Gastrocnemius medialis (tissue), 4 donors: ENCODE data around the gene DOK3. TPM values are rescaled to one million over a fixed set of nuclear protein-coding genes. Genes with fewer than 3 reads are reported as not detected.
A peak's percentile ranks its signal among the peaks of the same experiment; 100 is the strongest.

Source experiments
- ATAC-seq, 2 donors: fragments of 150-250 bp; one replicate each; pipeline ENCODE4 v1.9.1; 2016
- DNase-seq, 2 donors: peaks; one replicate each; pipeline ENCODE4 v3.0.0-alpha.2; 2019
- H3K27ac ChIP-seq, 4 donors: fragments of 200-600 bp; sonication (generic); 1 replicate in 1 of 4; 2 replicates in 3 of 4; pipeline ENCODE4 v1.5.1; 2016 to 2018; ENCODE audit warnings: mild to moderate bottlenecking in 2 of 4, moderate library complexity in 1 of 4
- H3K27me3 ChIP-seq, 3 donors: fragments of 200-600 bp; sonication (generic) in 2 of 3; 1 replicate in 1 of 3; 2 replicates in 2 of 3; pipeline versions ENCODE4 v1.5.1 to v1.6.0; 2016 to 2019; ENCODE audit warnings: mild to moderate bottlenecking in 1 of 3, moderate library complexity in 1 of 3
- H3K36me3 ChIP-seq, 2 donors: fragments of 200-600 bp; sonication (generic) in 1 of 2; one replicate each; pipeline ENCODE4 v1.5.1; 2017 to 2018
- H3K4me1 ChIP-seq, 2 donors: fragments of 200-600 bp; sonication (generic) in 1 of 2; one replicate each; pipeline ENCODE4 v1.5.1; 2016 to 2017; ENCODE audit warnings: mild to moderate bottlenecking in 2 of 2
- H3K4me3 ChIP-seq, 4 donors: fragments of 200-600 bp; sonication (generic) in 3 of 4; 1 replicate in 1 of 4; 2 replicates in 3 of 4; pipeline ENCODE4 v1.5.1; 2016 to 2019; ENCODE audit warnings: mild to moderate bottlenecking in 2 of 4
- H3K9me3 ChIP-seq, 3 donors: fragments of 200-600 bp; sonication (generic) in 2 of 3; 1 replicate in 1 of 3; 2 replicates in 2 of 3; pipeline ENCODE4 v1.5.1; 2016 to 2019
- CTCF ChIP-seq, 5 experiments: fragments of 450-650 bp in 3 of 5; fragments of 200-600 bp in 2 of 5; sonication (generic) in 2 of 5; IDR thresholded peaks in 4 of 5; conservative IDR thresholded peaks in 1 of 5; 1 replicate in 4 of 5; 2 replicates in 1 of 5; pipeline ENCODE4 v1.5.1; 2016 to 2019; ENCODE audit warnings: antibody characterized with exemption in 5 of 5, mild to moderate bottlenecking in 3 of 5, moderate library complexity in 3 of 5
- POLR2A ChIP-seq, 2 donors: fragments of 450-650 bp; IDR thresholded peaks; one replicate each; pipeline ENCODE4 v1.6.1; 2017; ENCODE audit warnings: antibody characterized with exemption in 2 of 2, mild to moderate bottlenecking in 2 of 2, moderate library complexity in 2 of 2
- in situ Hi-C, 4 donors: fragments of 200-750 bp; cut with MboI; loops; one replicate each; pipeline versions ENCODE4 v1.15.0 to v1.8.0; 2017; ENCODE audit warnings: low sequenced_read_pairs in 4 of 4
- intact Hi-C: fragments of 100-400 bp; cut with DNase I; formaldehyde crosslinking; loops from one replicate; pipeline ENCODE4 v1.15.1; 2023; ENCODE audit warnings: low total_unique reads
- total RNA-seq, 4 donors: library from RNA; depleted of rRNA; stranded (reverse); fragments of >200 nt; gene quantifications; one replicate each; pipeline versions ENCODE4 v1.1.0 to v1.2.3, GENCODE V29; 2016

The DOK3 gene
- total RNA-seq, 4 donors from 2014 or later: 2.1 to 5.1 (median 2.9) TPM

- TF ChIP-seq POLR2A (IDR thresholded peaks at IDR 0.05) (no peak), CTCF (IDR thresholded peaks at IDR 0.05 in 4 of 5, conservative IDR thresholded peaks at IDR 0.05 in 1 of 5) (no peak)
- H3K27me3 ChIP-seq: no peaks in the 10 kb centered on the region
- in situ Hi-C loops (no loop called here), intact Hi-C loops (no loop called here)
- no peak for DNase-seq
- peaks cover 65 to 72% of the 10 kb centered on the region in 2 donors for H3K4me1 ChIP-seq
- H3K4me3 ChIP-seq: no peak overlapping the region
- ATAC-seq: no peak
- peak overlapping the region in 3 of 4 donors; percentile 4 to 60 (median 17) for H3K27ac ChIP-seq
- no peaks in the 10 kb centered on the region for H3K36me3 ChIP-seq
- no peaks in the 10 kb centered on the region for H3K9me3 ChIP-seq
Observed at GRCh38 chr5:177550122-177550521, 40.5 kb upstream of the DOK3 start.

GRCh38 chr5:177548495-177548894 lies 38.9 kb upstream of the DOK3 start:
- TF ChIP-seq POLR2A (IDR thresholded peaks at IDR 0.05) (no peak), CTCF (IDR thresholded peaks at IDR 0.05 in 4 of 5, conservative IDR thresholded peaks at IDR 0.05 in 1 of 5) (no peak)
- no peaks in the 10 kb centered on the region for H3K9me3 ChIP-seq
- intact Hi-C loops (loop anchor here (10.0 kb wide), 1 partner anchor 1164 kb away; the partner anchor contains the start of genes HIGD2A and NOP16), in situ Hi-C loops (no loop called here)
- H3K36me3 ChIP-seq: no peaks in the 10 kb centered on the region
- no peaks in the 10 kb centered on the region for H3K27me3 ChIP-seq
- ATAC-seq: no peak
- H3K4me3 ChIP-seq: no peak overlapping the region
- H3K27ac ChIP-seq: peak overlapping the region; percentile 60 to 95 (median 67)
- no peak for DNase-seq
- peaks cover 74 to 84% of the 10 kb centered on the region in 2 donors for H3K4me1 ChIP-seq

GRCh38 chr5:177547736-177548135 lies 38.1 kb upstream of the DOK3 start:
- Histone ChIP-seq H3K4me1 (peaks cover 72 to 82% of the 10 kb centered on the region in 2 donors), H3K27me3 (no peaks in the 10 kb centered on the region), H3K4me3 (no peak overlapping the region), H3K27ac (peak overlapping the region; percentile 60 to 95 (median 67)), H3K36me3 (no peaks in the 10 kb centered on the region), H3K9me3 (no peaks in the 10 kb centered on the region)
- in situ Hi-C loops: no loop called here
- no peak for DNase-seq
- no peak for TF ChIP-seq POLR2A (IDR thresholded peaks at IDR 0.05)
- no peak for TF ChIP-seq CTCF (IDR thresholded peaks at IDR 0.05 in 4 of 5, conservative IDR thresholded peaks at IDR 0.05 in 1 of 5)
- intact Hi-C loops: loop anchor here (10.0 kb wide), 1 partner anchor 1163 kb away; the partner anchor contains the start of genes HIGD2A and NOP16
- no peak for ATAC-seq

GRCh38 chr5:177546258-177546741 lies 36.7 kb upstream of the DOK3 start:
- in situ Hi-C loops (no loop called here), intact Hi-C loops (loop anchor here (1.0 to 10.0 kb wide), 2 partner anchors 49 to 1161 kb away; partner anchors contain the start of genes HIGD2A, NOP16 and PDLIM7)
- Histone ChIP-seq H3K9me3 (no peaks in the 10 kb centered on the region), H3K4me3 (peak overlapping the region in 2 of 4 donors; percentile 10 to 35), H3K27ac (peak overlapping the region; percentile 94 to 96 (median 95)), H3K4me1 (peaks cover 66 to 79% of the 10 kb centered on the region in 2 donors), H3K27me3 (no peaks in the 10 kb centered on the region), H3K36me3 (no peaks in the 10 kb centered on the region)
- peak; percentile 52 to 81 for DNase-seq
- TF ChIP-seq CTCF (IDR thresholded peaks at IDR 0.05 in 4 of 5, conservative IDR thresholded peaks at IDR 0.05 in 1 of 5) (no peak), POLR2A (IDR thresholded peaks at IDR 0.05) (peak in 1 of 2 donors; percentile 20)
- peak; percentile 68 to 77 for ATAC-seq
